ENCODE measurements around the gene ANKMY1. TPM values are rescaled to one million over a fixed set of nuclear protein-coding genes. Genes with fewer than 3 reads are reported as not detected.
A peak's percentile ranks its signal among the peaks of the same experiment; 100 is the strongest.

ANKMY1 gene
- total and polyA plus RNA-seq, 8 donors, result 6.9 to 20.1 (median 10.7) TPM

DNA sequence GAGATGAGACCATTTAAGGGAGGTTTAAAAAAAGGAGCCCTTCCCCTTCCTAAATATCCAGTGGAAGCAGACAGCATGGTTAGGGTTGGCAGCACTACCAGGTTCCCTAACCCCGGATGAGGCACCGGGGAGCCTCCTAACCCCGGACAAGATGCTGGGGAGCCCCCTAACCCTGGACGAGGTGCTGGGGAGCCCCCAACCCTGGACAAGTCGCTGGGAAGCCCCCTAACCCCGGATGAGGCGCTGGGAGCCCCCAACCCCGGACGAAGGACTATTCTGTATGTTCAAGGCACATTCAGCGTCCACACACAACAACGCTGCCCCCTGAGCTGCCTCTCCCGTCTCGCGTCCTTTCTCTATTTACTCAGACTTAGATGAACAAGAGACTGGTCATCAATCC is 51.9 kb downstream of the ANKMY1 start:
- Histone ChIP-seq H3K27me3 (no peaks in the 10 kb centered on the region), H3K36me3 (no peaks in the 10 kb centered on the region), H3K4me1 (no peaks in the 10 kb centered on the region), H3K4me3 (no peak overlapping the region), H3K27ac (no peak overlapping the region), H3K9me3 (no peaks in the 10 kb centered on the region)
- FAIRE-seq, result no peak
- TF ChIP-seq, protein P1, sequence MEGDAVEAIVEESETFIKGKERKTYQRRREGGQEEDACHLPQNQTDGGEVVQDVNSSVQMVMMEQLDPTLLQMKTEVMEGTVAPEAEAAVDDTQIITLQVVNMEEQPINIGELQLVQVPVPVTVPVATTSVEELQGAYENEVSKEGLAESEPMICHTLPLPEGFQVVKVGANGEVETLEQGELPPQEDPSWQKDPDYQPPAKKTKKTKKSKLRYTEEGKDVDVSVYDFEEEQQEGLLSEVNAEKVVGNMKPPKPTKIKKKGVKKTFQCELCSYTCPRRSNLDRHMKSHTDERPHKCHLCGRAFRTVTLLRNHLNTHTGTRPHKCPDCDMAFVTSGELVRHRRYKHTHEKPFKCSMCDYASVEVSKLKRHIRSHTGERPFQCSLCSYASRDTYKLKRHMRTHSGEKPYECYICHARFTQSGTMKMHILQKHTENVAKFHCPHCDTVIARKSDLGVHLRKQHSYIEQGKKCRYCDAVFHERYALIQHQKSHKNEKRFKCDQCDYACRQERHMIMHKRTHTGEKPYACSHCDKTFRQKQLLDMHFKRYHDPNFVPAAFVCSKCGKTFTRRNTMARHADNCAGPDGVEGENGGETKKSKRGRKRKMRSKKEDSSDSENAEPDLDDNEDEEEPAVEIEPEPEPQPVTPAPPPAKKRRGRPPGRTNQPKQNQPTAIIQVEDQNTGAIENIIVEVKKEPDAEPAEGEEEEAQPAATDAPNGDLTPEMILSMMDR (IDR thresholded peaks at IDR 0.05), result no peak
- DNase-seq, result peak in 2 of 6 donors; percentile 3 to 37
- intact Hi-C loops (cut with DNase I), result no loop called here
- ATAC-seq, result no peak
- WGBS, 2 donors, result 79 to 84% methylated on average over 14 of the region's 14 CpGs

DNA sequence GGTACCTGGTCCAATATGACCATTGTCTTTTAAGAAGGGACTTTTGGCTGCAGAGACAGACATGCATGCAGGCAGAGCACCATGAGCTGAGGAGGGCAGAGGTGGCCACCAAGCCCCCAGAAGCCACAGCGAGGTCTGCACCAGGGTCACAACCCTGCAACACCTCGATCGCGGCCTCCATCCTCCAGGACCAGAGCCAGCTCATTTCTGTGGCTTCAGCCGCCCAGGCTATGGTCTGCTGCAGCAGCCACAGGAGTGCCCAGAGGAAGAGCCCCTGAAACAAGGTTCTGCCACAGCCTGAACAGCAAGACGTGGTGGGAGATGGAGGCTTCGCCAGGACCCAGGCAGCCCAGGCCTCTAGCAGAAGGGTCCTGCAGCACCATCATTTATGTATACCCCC is 53.9 kb downstream of the ANKMY1 start:
- FAIRE-seq (no peak), DNase-seq (peak in 3 of 6 donors; percentile 2 to 32 (median 6)), ATAC-seq (no peak)
- TF ChIP-seq, protein P1 (IDR thresholded peaks at IDR 0.05), result no peak
- Histone ChIP-seq H3K27ac (no peak overlapping the region), H3K36me3 (no peaks in the 10 kb centered on the region), H3K4me3 (no peak overlapping the region), H3K4me1 (no peaks in the 10 kb centered on the region), H3K9me3 (no peaks in the 10 kb centered on the region), H3K27me3 (no peaks in the 10 kb centered on the region)
- intact Hi-C loops (cut with DNase I), result no loop called here
- WGBS, 2 donors, result 93 to 96% methylated on average over 7 of the region's 7 CpGs

DNA sequence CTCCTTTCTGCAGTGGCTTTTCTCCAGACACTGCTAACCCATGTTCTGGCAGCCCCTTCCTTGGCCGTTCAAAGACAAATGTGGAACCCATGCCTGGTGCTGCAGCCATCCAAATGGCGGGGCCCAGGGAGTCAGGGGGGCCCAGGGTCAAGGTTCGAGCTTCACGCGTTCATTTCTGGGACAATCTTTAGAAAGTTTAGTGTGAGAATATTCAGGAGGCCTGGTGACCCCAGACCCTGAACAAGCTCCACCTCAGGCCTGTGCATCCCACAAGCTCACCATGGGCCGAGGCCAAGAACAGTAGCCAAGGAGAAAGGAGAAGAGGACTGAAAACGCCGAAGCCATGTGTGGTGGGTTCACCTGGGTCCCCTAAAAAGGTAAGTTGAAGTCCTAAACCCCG is 54.4 kb downstream of the ANKMY1 start:
- H3K9me3 ChIP-seq, result no peaks in the 10 kb centered on the region
- ATAC-seq (no peak), FAIRE-seq (no peak), DNase-seq (peak in 2 of 6 donors; percentile 3 to 16)
- no peaks in the 10 kb centered on the region for H3K36me3 ChIP-seq
- TF ChIP-seq, protein P1 (IDR thresholded peaks at IDR 0.05), result no peak
- H3K27me3 ChIP-seq, result no peaks in the 10 kb centered on the region
- intact Hi-C loops (cut with DNase I), result no loop called here
- no peak overlapping the region for H3K4me3 ChIP-seq
- H3K4me1 ChIP-seq, result no peaks in the 10 kb centered on the region
- H3K27ac ChIP-seq, result no peak overlapping the region
- 92 to 94% methylated on average over 9 of the region's 9 CpGs for WGBS, 2 donors

DNA sequence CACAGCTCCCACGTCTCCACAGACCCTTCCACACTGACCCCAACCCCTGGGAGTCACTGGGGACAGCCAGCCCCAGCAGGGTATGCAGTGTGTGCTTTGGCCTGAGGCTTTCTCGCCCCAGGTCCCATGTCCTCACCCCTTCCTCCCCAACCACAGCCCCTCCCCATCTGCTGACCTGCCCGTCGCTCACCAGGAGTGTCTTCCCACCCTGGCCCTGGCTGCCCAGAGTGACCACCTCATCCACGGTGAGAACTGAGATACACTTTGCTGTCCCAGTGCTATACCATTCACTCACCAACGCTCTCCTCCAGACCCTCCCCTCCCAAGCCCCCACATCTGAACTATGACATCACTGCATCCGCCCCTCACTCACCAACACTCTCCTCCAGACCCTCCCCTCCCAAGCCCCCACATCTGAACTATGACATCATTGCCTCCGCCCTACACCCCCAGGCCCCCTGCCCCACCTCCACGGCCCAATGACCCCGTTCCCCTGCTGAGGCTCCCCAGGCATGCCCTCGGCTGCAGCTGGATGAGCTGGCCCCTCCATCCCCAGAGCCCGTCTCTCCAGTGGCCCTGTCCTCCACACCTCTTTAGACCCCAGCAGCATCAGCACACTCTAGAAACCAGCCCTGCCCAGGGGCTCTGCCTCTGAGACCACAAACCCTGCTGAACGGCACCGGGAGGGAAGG is 55.2 kb downstream of the ANKMY1 start:
- H3K4me1 ChIP-seq, result no peaks in the 10 kb centered on the region
- no peaks in the 10 kb centered on the region for H3K36me3 ChIP-seq
- no peak overlapping the region for H3K27ac ChIP-seq
- intact Hi-C loops (cut with DNase I), result no loop called here
- DNase-seq, result peak in 3 of 6 donors; percentile 6 to 27 (median 10)
- H3K4me3 ChIP-seq, result no peak overlapping the region
- TF ChIP-seq, protein P1 (IDR thresholded peaks at IDR 0.05), result no peak
- no peaks in the 10 kb centered on the region for H3K9me3 ChIP-seq
- no peaks in the 10 kb centered on the region for H3K27me3 ChIP-seq
- no peak for FAIRE-seq
- 90% methylated on average over 14 of the region's 14 CpGs for WGBS, 2 donors
- no peak for ATAC-seq

DNA sequence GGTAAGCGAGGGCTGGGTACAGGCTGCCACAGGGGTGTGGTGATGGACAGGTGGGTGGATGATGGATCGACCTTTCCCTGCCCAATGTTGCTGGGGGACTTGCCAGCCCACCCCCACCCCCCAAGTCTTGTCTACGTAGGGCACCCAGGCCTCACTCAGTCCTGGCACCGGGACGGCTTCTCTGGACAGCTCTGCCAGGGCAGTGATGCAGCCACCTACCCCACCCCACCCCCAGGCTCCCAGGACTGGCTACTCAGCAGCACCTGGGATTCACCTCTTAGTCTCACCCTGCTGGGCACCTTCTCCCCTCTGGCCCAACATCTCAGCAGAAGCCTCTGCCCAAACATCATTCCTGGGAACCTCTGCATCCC is 55.7 kb downstream of the ANKMY1 start:
- Histone ChIP-seq H3K27me3 (no peaks in the 10 kb centered on the region), H3K36me3 (no peaks in the 10 kb centered on the region), H3K27ac (no peak overlapping the region), H3K4me3 (no peak overlapping the region), H3K4me1 (no peaks in the 10 kb centered on the region), H3K9me3 (no peaks in the 10 kb centered on the region)
- FAIRE-seq, result no peak
- TF ChIP-seq, protein P1 (IDR thresholded peaks at IDR 0.05), result no peak
- 82 to 84% methylated on average over 5 of the region's 5 CpGs for WGBS, 2 donors
- no peak for ATAC-seq
- intact Hi-C loops (cut with DNase I), result no loop called here
- peak in 3 of 6 donors; percentile 3 to 36 (median 8) for DNase-seq

Data from pancreas (tissue), 10 donors.